Panc1 (cell line): Measurements from ENCODE around the gene LHX4.

Experiments
- TF ChIP-seq, protein P1 (sequence below): fragments of 450-650 bp; IDR thresholded peaks from 2 replicates; pipeline ENCODE4 v1.5.1; 2017; ENCODE audit warnings: mild to moderate bottlenecking
- TF ChIP-seq, protein P2 (sequence below), 2 experiments: IDR thresholded peaks; 2 replicates each; pipeline ENCODE4 v1.6.1; 2011 to 2012; ENCODE audit warnings: low read depth in 2 of 2, control low read depth in 1 of 2, low read length in 1 of 2, mild to moderate bottlenecking in 1 of 2, moderate library complexity in 1 of 2; ENCODE audit not compliant: insufficient read depth in 1 of 2

- TF ChIP-seq, protein P1, sequence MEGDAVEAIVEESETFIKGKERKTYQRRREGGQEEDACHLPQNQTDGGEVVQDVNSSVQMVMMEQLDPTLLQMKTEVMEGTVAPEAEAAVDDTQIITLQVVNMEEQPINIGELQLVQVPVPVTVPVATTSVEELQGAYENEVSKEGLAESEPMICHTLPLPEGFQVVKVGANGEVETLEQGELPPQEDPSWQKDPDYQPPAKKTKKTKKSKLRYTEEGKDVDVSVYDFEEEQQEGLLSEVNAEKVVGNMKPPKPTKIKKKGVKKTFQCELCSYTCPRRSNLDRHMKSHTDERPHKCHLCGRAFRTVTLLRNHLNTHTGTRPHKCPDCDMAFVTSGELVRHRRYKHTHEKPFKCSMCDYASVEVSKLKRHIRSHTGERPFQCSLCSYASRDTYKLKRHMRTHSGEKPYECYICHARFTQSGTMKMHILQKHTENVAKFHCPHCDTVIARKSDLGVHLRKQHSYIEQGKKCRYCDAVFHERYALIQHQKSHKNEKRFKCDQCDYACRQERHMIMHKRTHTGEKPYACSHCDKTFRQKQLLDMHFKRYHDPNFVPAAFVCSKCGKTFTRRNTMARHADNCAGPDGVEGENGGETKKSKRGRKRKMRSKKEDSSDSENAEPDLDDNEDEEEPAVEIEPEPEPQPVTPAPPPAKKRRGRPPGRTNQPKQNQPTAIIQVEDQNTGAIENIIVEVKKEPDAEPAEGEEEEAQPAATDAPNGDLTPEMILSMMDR: no peak
- TF ChIP-seq, protein P2, sequence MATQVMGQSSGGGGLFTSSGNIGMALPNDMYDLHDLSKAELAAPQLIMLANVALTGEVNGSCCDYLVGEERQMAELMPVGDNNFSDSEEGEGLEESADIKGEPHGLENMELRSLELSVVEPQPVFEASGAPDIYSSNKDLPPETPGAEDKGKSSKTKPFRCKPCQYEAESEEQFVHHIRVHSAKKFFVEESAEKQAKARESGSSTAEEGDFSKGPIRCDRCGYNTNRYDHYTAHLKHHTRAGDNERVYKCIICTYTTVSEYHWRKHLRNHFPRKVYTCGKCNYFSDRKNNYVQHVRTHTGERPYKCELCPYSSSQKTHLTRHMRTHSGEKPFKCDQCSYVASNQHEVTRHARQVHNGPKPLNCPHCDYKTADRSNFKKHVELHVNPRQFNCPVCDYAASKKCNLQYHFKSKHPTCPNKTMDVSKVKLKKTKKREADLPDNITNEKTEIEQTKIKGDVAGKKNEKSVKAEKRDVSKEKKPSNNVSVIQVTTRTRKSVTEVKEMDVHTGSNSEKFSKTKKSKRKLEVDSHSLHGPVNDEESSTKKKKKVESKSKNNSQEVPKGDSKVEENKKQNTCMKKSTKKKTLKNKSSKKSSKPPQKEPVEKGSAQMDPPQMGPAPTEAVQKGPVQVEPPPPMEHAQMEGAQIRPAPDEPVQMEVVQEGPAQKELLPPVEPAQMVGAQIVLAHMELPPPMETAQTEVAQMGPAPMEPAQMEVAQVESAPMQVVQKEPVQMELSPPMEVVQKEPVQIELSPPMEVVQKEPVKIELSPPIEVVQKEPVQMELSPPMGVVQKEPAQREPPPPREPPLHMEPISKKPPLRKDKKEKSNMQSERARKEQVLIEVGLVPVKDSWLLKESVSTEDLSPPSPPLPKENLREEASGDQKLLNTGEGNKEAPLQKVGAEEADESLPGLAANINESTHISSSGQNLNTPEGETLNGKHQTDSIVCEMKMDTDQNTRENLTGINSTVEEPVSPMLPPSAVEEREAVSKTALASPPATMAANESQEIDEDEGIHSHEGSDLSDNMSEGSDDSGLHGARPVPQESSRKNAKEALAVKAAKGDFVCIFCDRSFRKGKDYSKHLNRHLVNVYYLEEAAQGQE (IDR thresholded peaks at IDR 0.05; ENCODE audit: insufficient read depth in 1 of 2, low read depth in 2 of 2, low read length in 1 of 2): no peak
These were observed 23.5 kb upstream of the LHX4 start for GRCh38 chr1:180206581-180206980.
